ENCODE measurements around the gene CUX1.

GRCh38 chr7:101939136-101939695 lies 121.8 kb downstream of the CUX1 start:
- TF ChIP-seq CTCF (IDR thresholded peaks at IDR 0.05) (no peak), POLR2A (IDR thresholded peaks at IDR 0.05) (no peak)

All from uterus (tissue), 2 donors.